SK-N-SH (cell line): Measurements from ENCODE around the gene CNNM3. TPM values are rescaled to one million over a fixed set of nuclear protein-coding genes. Genes with fewer than 3 reads are reported as not detected.

ENCODE experiments used
- CTCF ChIA-PET: fragments of 300-600, 350-600 bp; formaldehyde crosslinking; extraction: SDS; loops from one replicate; lab custom pipeline; 2021; lab: Yijun Ruan, JAX
- POLR2A ChIA-PET: fragments of 350-600 bp; sonication (Branson Sonifier 250); formaldehyde crosslinking; extraction: SDS; loops from one replicate; lab custom pipeline; 2020; ENCODE audit warnings: antibody characterized with exemption, inconsistent platforms; lab: Yijun Ruan, JAX
- DNase-seq: peaks from one replicate; pipeline ENCODE4 v3.0.0; 2012
- H2AFZ ChIP-seq: fragments of 200-600 bp; sonication (generic); 2 replicates; pipeline ENCODE4 v1.8.1; 2016; ENCODE audit warnings: antibody characterized with exemption, mild to moderate bottlenecking, low read depth
- H3F3A ChIP-seq: fragments of 200-600 bp; sonication (generic); replicated peaks from 2 replicates; pipeline ENCODE3; 2016; ENCODE audit warnings: antibody characterized with exemption, mild to moderate bottlenecking; ENCODE audit not compliant: insufficient read depth
- H3K27ac ChIP-seq, 2 experiments: fragments of 200-500 bp in 1 of 2; fragments of 200-600 bp in 1 of 2; sonication (Bioruptor generic) in 1 of 2; sonication (generic), shearing (Covaris generic) in 1 of 2; 2 replicates each; pipeline versions ENCODE4 v1.5.1 to v1.6.1; 2014 to 2016; ENCODE audit warnings: low read depth in 2 of 2, inconsistent platforms in 1 of 2, low read length in 1 of 2, mild to moderate bottlenecking in 1 of 2, mixed read lengths in 1 of 2
- H3K27me3 ChIP-seq: fragments of 200-600 bp; sonication (generic), shearing (Covaris generic); 2 replicates; pipeline ENCODE4 v1.6.1; 2016; ENCODE audit warnings: mixed run types; ENCODE audit not compliant: insufficient read depth
- H3K36me3 ChIP-seq, 2 experiments: fragments of 200-500 bp in 1 of 2; fragments of 200-600 bp in 1 of 2; sonication (Bioruptor generic) in 1 of 2; sonication (generic) in 1 of 2; replicated peaks in 1 of 2; 2 replicates each; pipeline versions ENCODE3 to v1.5.1; 2014 to 2016; ENCODE audit warnings: low read length in 1 of 2, mild to moderate bottlenecking in 1 of 2; ENCODE audit not compliant: insufficient read depth in 2 of 2, control insufficient read depth in 1 of 2
- H3K4me1 ChIP-seq, 2 experiments: fragments of 200-500 bp in 1 of 2; fragments of 200-600 bp in 1 of 2; sonication (Bioruptor generic) in 1 of 2; sonication (generic), shearing (Covaris generic) in 1 of 2; 2 replicates each; pipeline versions ENCODE4 v1.5.1 to v1.6.1; 2014 to 2016; ENCODE audit warnings: low read depth in 1 of 2, low read length in 1 of 2, mixed run types in 1 of 2; ENCODE audit not compliant: insufficient read depth in 2 of 2, control insufficient read depth in 1 of 2
- H3K4me2 ChIP-seq: fragments of 200-600 bp; sonication (generic), shearing (Covaris generic); 2 replicates; pipeline ENCODE4 v1.6.1; 2017; ENCODE audit warnings: mixed run types
- H3K4me3 ChIP-seq, 2 experiments: fragments of 200-500 bp in 1 of 2; fragments of 200-600 bp in 1 of 2; sonication (Bioruptor generic) in 1 of 2; sonication (generic), shearing (Covaris generic) in 1 of 2; 2 replicates each; pipeline versions ENCODE4 v1.5.1 to v1.8.1; 2014 to 2016; ENCODE audit warnings: low read depth in 2 of 2, inconsistent platforms in 1 of 2, low read length in 1 of 2, mild to moderate bottlenecking in 1 of 2, mixed read lengths in 1 of 2, moderate library complexity in 1 of 2
- H3K79me2 ChIP-seq: fragments of 200-600 bp; sonication (generic); 2 replicates; pipeline ENCODE4 v1.8.1; 2017; ENCODE audit warnings: mild to moderate bottlenecking; ENCODE audit not compliant: insufficient read depth
- H3K9ac ChIP-seq: fragments of 200-600 bp; sonication (generic); 2 replicates; pipeline ENCODE4 v1.6.1; 2017; ENCODE audit warnings: mixed run types
- H3K9me2 ChIP-seq: fragments of 200-600 bp; sonication (generic); 2 replicates; pipeline ENCODE4 v1.6.1; 2017; ENCODE audit warnings: mixed run types
- H3K9me3 ChIP-seq: fragments of 200-600 bp; sonication (generic); 2 replicates; pipeline ENCODE4 v1.6.1; 2017; ENCODE audit warnings: mixed run types, mild to moderate bottlenecking, moderate library complexity
- H4K20me1 ChIP-seq: fragments of 200-600 bp; sonication (generic); 2 replicates; pipeline ENCODE4 v1.6.1; 2017; ENCODE audit warnings: mild to moderate bottlenecking, mixed run types; ENCODE audit not compliant: insufficient read depth
- ELF1 ChIP-seq: IDR thresholded peaks from 2 replicates; pipeline ENCODE4 v1.4.0; 2012
- FOSL2 ChIP-seq: IDR thresholded peaks from 2 replicates; pipeline ENCODE4 v1.4.0; 2012; ENCODE audit warnings: low read depth, mild to moderate bottlenecking, moderate library complexity, borderline replicate concordance
- FOXM1 ChIP-seq: IDR thresholded peaks from 2 replicates; pipeline ENCODE4 v1.4.0; 2012; ENCODE audit warnings: low read depth, mild to moderate bottlenecking
- GATA2 ChIP-seq: sonication (generic); formaldehyde crosslinking; IDR thresholded peaks from 2 replicates; pipeline ENCODE4 v1.5.0; 2020; ENCODE audit warnings: mild to moderate bottlenecking, missing genetic modification reagents
- NFIC ChIP-seq: IDR thresholded peaks from 2 replicates; pipeline ENCODE4 v1.4.0; 2012; ENCODE audit warnings: borderline replicate concordance
- POLR2AphosphoS5 ChIP-seq: IDR thresholded peaks from 2 replicates; pipeline ENCODE4 v1.6.1; 2012; ENCODE audit warnings: low read depth, low read length
- RCOR1 ChIP-seq: fragments of 150-350 bp; IDR thresholded peaks from 2 replicates; pipeline ENCODE4 v1.6.1; 2017; ENCODE audit warnings: antibody characterized with exemption, low read length
- SIN3A ChIP-seq: IDR thresholded peaks from 2 replicates; pipeline ENCODE4 v1.6.1; 2012; ENCODE audit warnings: low read depth, mild to moderate bottlenecking, low read length, moderate library complexity, borderline replicate concordance
- SMC3 ChIP-seq: IDR thresholded peaks from 2 replicates; pipeline ENCODE4 v1.6.1; 2012; ENCODE audit warnings: low read depth, low read length, improper control_type of control experiment
- TAF1 ChIP-seq: IDR thresholded peaks from 2 replicates; pipeline ENCODE4 v1.6.1; 2012; ENCODE audit warnings: low read depth, mild to moderate bottlenecking, low read length, moderate library complexity, borderline replicate concordance
- TCF12 ChIP-seq: IDR thresholded peaks from 2 replicates; pipeline ENCODE4 v1.4.0; 2012
- TEAD4 ChIP-seq: IDR thresholded peaks from 2 replicates; pipeline ENCODE4 v1.4.0; 2012; ENCODE audit warnings: mild to moderate bottlenecking, borderline replicate concordance; ENCODE audit not compliant: insufficient read depth
- YY1 ChIP-seq: IDR thresholded peaks from 2 replicates; pipeline ENCODE4 v1.4.0; 2012; ENCODE audit warnings: low read depth, mild to moderate bottlenecking
- WGBS: methylation state at CpG from one replicate; pipeline ENCODE4 v1.1.6; 2017; ENCODE audit warnings: low lambda C conversion rate; 5-methylcytosine and 5-hydroxymethylcytosine counted together
- polyA plus RNA-seq, 3 experiments: library from polyadenylated mRNA; depleted of rRNA; stranded (reverse); fragments of >200 nt; gene quantifications; 2 replicates each; pipeline ENCODE4 v1.2.3, GENCODE V29; 2012
- TF ChIP-seq, protein P1 (sequence below): IDR thresholded peaks from 2 replicates; pipeline ENCODE4 v1.4.0; 2012; ENCODE audit warnings: low read depth
- TF ChIP-seq, protein P2 (sequence below): IDR thresholded peaks from 2 replicates; pipeline ENCODE4; 2012
- TF ChIP-seq, protein P3 (sequence below): fragments of 150-350 bp; IDR thresholded peaks from 2 replicates; pipeline ENCODE4 v1.6.1; 2016; ENCODE audit warnings: mild to moderate bottlenecking, low read depth, low read length
- TF ChIP-seq, protein P4 (sequence below): IDR thresholded peaks from 2 replicates; pipeline ENCODE4 v1.6.1; 2012; ENCODE audit warnings: mild to moderate bottlenecking, low read depth, low read length, moderate library complexity
- TF ChIP-seq, protein P5 (sequence below): fragments of 200-600 bp; sonication (generic); IDR thresholded peaks from 2 replicates; pipeline ENCODE4 v1.6.1; 2017; ENCODE audit warnings: antibody characterized with exemption, mild to moderate bottlenecking, moderate library complexity

The CNNM3 gene
- polyA plus RNA-seq, 1 of the 3 experiments (the other 2 are of a cell fraction) = 14.7 TPM

DNA sequence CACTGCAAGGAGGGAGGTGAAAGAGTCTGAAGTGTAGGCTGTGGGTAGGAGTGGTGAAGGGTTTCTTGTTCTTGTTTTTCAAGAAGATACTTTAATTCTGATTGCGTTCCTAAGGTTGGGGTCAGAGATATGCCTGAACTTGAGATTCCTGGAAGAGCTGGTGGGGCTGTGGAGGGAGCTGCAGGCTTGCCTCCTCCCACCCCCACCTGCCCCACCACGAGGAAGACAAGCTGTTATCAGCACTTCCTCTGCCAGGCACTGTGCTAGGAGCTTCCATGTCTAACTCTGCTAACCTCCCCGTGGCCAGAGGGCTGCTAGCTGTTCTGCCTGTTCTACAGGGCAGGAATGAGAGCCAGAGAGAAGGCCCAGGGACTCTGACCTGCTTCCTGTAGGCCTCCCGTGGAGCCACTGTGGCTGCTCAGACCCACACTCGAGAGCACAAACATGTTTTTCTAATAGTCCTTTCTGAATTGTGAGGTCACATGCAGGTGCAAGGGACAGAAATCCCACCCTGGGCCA is 14.0 kb downstream of the CNNM3 start:
- H3K27ac ChIP-seq = no peak overlapping the region
- no peak overlapping the region for H3K4me2 ChIP-seq
- H2AFZ ChIP-seq = no peak overlapping the region
- TF ChIP-seq YY1 (no peak), ELF1 (no peak), TEAD4 (no peak), SMC3 (no peak), TAF1 (no peak), FOSL2 (no peak), NFIC (no peak), RCOR1 (no peak), GATA2 (CRISPR knock-in tag) (no peak), POLR2AphosphoS5 (no peak), TCF12 (no peak), SIN3A (no peak), FOXM1 (no peak)
- TF ChIP-seq, protein P1, sequence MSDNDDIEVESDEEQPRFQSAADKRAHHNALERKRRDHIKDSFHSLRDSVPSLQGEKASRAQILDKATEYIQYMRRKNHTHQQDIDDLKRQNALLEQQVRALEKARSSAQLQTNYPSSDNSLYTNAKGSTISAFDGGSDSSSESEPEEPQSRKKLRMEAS = no peak
- TF ChIP-seq, protein P2, sequence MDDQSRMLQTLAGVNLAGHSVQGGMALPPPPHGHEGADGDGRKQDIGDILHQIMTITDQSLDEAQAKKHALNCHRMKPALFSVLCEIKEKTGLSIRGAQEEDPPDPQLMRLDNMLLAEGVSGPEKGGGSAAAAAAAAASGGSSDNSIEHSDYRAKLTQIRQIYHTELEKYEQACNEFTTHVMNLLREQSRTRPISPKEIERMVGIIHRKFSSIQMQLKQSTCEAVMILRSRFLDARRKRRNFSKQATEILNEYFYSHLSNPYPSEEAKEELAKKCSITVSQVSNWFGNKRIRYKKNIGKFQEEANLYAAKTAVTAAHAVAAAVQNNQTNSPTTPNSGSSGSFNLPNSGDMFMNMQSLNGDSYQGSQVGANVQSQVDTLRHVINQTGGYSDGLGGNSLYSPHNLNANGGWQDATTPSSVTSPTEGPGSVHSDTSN = no peak
- TF ChIP-seq, protein P3, sequence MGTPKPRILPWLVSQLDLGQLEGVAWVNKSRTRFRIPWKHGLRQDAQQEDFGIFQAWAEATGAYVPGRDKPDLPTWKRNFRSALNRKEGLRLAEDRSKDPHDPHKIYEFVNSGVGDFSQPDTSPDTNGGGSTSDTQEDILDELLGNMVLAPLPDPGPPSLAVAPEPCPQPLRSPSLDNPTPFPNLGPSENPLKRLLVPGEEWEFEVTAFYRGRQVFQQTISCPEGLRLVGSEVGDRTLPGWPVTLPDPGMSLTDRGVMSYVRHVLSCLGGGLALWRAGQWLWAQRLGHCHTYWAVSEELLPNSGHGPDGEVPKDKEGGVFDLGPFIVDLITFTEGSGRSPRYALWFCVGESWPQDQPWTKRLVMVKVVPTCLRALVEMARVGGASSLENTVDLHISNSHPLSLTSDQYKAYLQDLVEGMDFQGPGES = no peak
- TF ChIP-seq, protein P4, sequence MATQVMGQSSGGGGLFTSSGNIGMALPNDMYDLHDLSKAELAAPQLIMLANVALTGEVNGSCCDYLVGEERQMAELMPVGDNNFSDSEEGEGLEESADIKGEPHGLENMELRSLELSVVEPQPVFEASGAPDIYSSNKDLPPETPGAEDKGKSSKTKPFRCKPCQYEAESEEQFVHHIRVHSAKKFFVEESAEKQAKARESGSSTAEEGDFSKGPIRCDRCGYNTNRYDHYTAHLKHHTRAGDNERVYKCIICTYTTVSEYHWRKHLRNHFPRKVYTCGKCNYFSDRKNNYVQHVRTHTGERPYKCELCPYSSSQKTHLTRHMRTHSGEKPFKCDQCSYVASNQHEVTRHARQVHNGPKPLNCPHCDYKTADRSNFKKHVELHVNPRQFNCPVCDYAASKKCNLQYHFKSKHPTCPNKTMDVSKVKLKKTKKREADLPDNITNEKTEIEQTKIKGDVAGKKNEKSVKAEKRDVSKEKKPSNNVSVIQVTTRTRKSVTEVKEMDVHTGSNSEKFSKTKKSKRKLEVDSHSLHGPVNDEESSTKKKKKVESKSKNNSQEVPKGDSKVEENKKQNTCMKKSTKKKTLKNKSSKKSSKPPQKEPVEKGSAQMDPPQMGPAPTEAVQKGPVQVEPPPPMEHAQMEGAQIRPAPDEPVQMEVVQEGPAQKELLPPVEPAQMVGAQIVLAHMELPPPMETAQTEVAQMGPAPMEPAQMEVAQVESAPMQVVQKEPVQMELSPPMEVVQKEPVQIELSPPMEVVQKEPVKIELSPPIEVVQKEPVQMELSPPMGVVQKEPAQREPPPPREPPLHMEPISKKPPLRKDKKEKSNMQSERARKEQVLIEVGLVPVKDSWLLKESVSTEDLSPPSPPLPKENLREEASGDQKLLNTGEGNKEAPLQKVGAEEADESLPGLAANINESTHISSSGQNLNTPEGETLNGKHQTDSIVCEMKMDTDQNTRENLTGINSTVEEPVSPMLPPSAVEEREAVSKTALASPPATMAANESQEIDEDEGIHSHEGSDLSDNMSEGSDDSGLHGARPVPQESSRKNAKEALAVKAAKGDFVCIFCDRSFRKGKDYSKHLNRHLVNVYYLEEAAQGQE = no peak
- TF ChIP-seq, protein P5, sequence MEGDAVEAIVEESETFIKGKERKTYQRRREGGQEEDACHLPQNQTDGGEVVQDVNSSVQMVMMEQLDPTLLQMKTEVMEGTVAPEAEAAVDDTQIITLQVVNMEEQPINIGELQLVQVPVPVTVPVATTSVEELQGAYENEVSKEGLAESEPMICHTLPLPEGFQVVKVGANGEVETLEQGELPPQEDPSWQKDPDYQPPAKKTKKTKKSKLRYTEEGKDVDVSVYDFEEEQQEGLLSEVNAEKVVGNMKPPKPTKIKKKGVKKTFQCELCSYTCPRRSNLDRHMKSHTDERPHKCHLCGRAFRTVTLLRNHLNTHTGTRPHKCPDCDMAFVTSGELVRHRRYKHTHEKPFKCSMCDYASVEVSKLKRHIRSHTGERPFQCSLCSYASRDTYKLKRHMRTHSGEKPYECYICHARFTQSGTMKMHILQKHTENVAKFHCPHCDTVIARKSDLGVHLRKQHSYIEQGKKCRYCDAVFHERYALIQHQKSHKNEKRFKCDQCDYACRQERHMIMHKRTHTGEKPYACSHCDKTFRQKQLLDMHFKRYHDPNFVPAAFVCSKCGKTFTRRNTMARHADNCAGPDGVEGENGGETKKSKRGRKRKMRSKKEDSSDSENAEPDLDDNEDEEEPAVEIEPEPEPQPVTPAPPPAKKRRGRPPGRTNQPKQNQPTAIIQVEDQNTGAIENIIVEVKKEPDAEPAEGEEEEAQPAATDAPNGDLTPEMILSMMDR = no peak
- no peaks in the 10 kb centered on the region for H3K27me3 ChIP-seq
- no peak overlapping the region for H3K4me3 ChIP-seq
- no peaks in the 10 kb centered on the region for H3K9me2 ChIP-seq
- DNase-seq = no peak
- no peak overlapping the region for H3K9ac ChIP-seq
- H3K36me3 ChIP-seq = peaks cover 11 to 60% of the 10 kb centered on the region in 2 experiments
- POLR2A ChIA-PET = no interaction called here
- WGBS = 72% methylated on average over 5 of the region's 5 CpGs
- H3K9me3 ChIP-seq = no peaks in the 10 kb centered on the region
- no peaks in the 10 kb centered on the region for H3F3A ChIP-seq
- H4K20me1 ChIP-seq = 0 out of 2 replicates have a peak, but pooled peaks cover 2% of the 10 kb centered on the region
- CTCF ChIA-PET = interaction anchor here (1.5 kb wide), 1 partner anchor 27 kb away, joined by 3 read pairs; the partner anchor contains the start of gene ANKRD39
- no peaks in the 10 kb centered on the region; a peak in 1 of 4 replicates for H3K4me1 ChIP-seq
- no peaks in the 10 kb centered on the region for H3K79me2 ChIP-seq
